SW 1271 (cell line): ENCODE results near the gene ATP2A3.

ENCODE experiments used
- DNase-seq, 2 experiments: peaks; one replicate each; lab custom pipeline; 2025; lab: John Stamatoyannopoulos, UW

ATP2A3 gene

GRCh38 chr17:3890082-3890877, 74.0 kb downstream of the ATP2A3 start:
- DNase-seq = peak; percentile 32 to 42

- DNase-seq = no peak
Observed at GRCh38 chr17:3889325-3890012, 74.8 kb downstream of the ATP2A3 start.

GRCh38 chr17:3888343-3889171, 75.7 kb downstream of the ATP2A3 start:
- DNase-seq = no peak

GRCh38 chr17:3887804-3888203, 76.4 kb downstream of the ATP2A3 start:
- no peak for DNase-seq

GRCh38 chr17:3887394-3887793, 76.8 kb downstream of the ATP2A3 start:
- no peak for DNase-seq

- no peak for DNase-seq
Observed at GRCh38 chr17:3886776-3887175, 77.5 kb downstream of the ATP2A3 start.

GRCh38 chr17:3885970-3886369, 78.3 kb downstream of the ATP2A3 start:
- DNase-seq = peak in 1 of 2 experiments; percentile 53

- DNase-seq = no peak
Observed at GRCh38 chr17:3885271-3885670, 79.0 kb downstream of the ATP2A3 start.

- DNase-seq = no peak
Observed at GRCh38 chr17:3884188-3884587, 80.0 kb downstream of the ATP2A3 start.

GRCh38 chr17:3882276-3882675, 82.0 kb downstream of the ATP2A3 start:
- DNase-seq = no peak

- DNase-seq = no peak
Observed at GRCh38 chr17:3880983-3881382, 83.3 kb downstream of the ATP2A3 start.

- no peak for DNase-seq
Observed at GRCh38 chr17:3879591-3880417, 84.4 kb downstream of the ATP2A3 start.

GRCh38 chr17:3879186-3879585, 85.1 kb downstream of the ATP2A3 start:
- DNase-seq = no peak

GRCh38 chr17:3877220-3877619, 87.0 kb downstream of the ATP2A3 start:
- DNase-seq = no peak

- DNase-seq = no peak
Observed at GRCh38 chr17:3875317-3875716, 88.9 kb downstream of the ATP2A3 start.
